Tibial artery (tissue), 4 donors: ENCODE results near the gene BICDL1.

Experiments used
- DNase-seq, 2 donors: peaks; one replicate each; pipeline ENCODE4 v3.0.0-alpha.2; 2019
- H3K27ac ChIP-seq, 2 donors: fragments of 200-600 bp; sonication (generic) in 1 of 2; 1 replicate in 1 of 2; 2 replicates in 1 of 2; pipeline ENCODE4 v1.5.1; 2018 to 2019; ENCODE audit warnings: mild to moderate bottlenecking in 1 of 2
- H3K27me3 ChIP-seq, 2 donors: fragments of 200-600 bp; sonication (generic) in 1 of 2; one replicate each; pipeline versions ENCODE4 v1.5.1 to v1.6.0; 2016 to 2019
- H3K36me3 ChIP-seq, 3 donors: fragments of 200-600 bp; sonication (generic) in 2 of 3; one replicate each; pipeline ENCODE4 v1.5.1; 2016 to 2019; ENCODE audit warnings: mild to moderate bottlenecking in 2 of 3
- H3K4me1 ChIP-seq, 4 donors: fragments of 200-600 bp; sonication (generic) in 2 of 4; 1 replicate in 3 of 4; 2 replicates in 1 of 4; pipeline ENCODE4 v1.5.1; 2016 to 2019
- H3K4me3 ChIP-seq, 2 donors: fragments of 200-600 bp; sonication (generic) in 1 of 2; 1 replicate in 1 of 2; 2 replicates in 1 of 2; pipeline ENCODE4 v1.5.1; 2018 to 2019; ENCODE audit warnings: mild to moderate bottlenecking in 2 of 2
- H3K9me3 ChIP-seq, 3 donors: fragments of 200-600 bp; sonication (generic) in 1 of 3; one replicate each; pipeline ENCODE4 v1.5.1; 2016 to 2019
- CTCF ChIP-seq, 2 experiments: fragments of 200-600 bp in 1 of 2; fragments of 450-650 bp in 1 of 2; IDR thresholded peaks; one replicate each; pipeline ENCODE4 v1.5.1; 2017 to 2019; ENCODE audit warnings: antibody characterized with exemption in 2 of 2, mild to moderate bottlenecking in 1 of 2, moderate library complexity in 1 of 2
- intact Hi-C: fragments of 100-400 bp; cut with DNase I; formaldehyde crosslinking; loops from one replicate; pipeline ENCODE4 v1.15.0; 2023; ENCODE audit warnings: low total_unique reads

Gene BICDL1

GRCh38 chr12:120116792-120117651, 128.0 kb downstream of the BICDL1 start:
- peak; percentile 92 to 97 for DNase-seq
- Histone ChIP-seq H3K27me3 (no peaks in the 10 kb centered on the region), H3K36me3 (no peaks in the 10 kb centered on the region), H3K4me3 (peak overlapping the region; percentile 71 to 87), H3K9me3 (no peaks in the 10 kb centered on the region), H3K4me1 (peaks cover 0 to 45% (median 25%) of the 10 kb centered on the region in 4 donors), H3K27ac (peak overlapping the region; percentile 85 to 93)
- no peak for TF ChIP-seq CTCF (IDR thresholded peaks at IDR 0.05)
- intact Hi-C loops, result loop anchor here (2.0 kb wide), 1 partner anchor 30 kb away; no protein-coding TSS in a partner anchor

- no peaks in the 10 kb centered on the region for H3K9me3 ChIP-seq
- H3K27me3 ChIP-seq, result no peaks in the 10 kb centered on the region
- H3K27ac ChIP-seq, result peak overlapping the region in 1 of 2 donors; percentile 93
- H3K4me1 ChIP-seq, result peaks cover 0 to 39% (median 25%) of the 10 kb centered on the region in 4 donors
- H3K36me3 ChIP-seq, result no peaks in the 10 kb centered on the region
- DNase-seq, result no peak
- H3K4me3 ChIP-seq, result peak overlapping the region; percentile 71 to 87
- no peak for TF ChIP-seq CTCF (IDR thresholded peaks at IDR 0.05)
- intact Hi-C loops, result loop anchor here (2.0 kb wide), 1 partner anchor 31 kb away; no protein-coding TSS in a partner anchor
Observed at GRCh38 chr12:120117961-120118320, 128.9 kb downstream of the BICDL1 start.

- H3K9me3 ChIP-seq, result no peaks in the 10 kb centered on the region
- no peaks in the 10 kb centered on the region for H3K27me3 ChIP-seq
- no peak for TF ChIP-seq CTCF (IDR thresholded peaks at IDR 0.05)
- no peaks in the 10 kb centered on the region for H3K36me3 ChIP-seq
- H3K4me3 ChIP-seq, result peak overlapping the region; percentile 71 to 87
- intact Hi-C loops, result no loop called here
- H3K4me1 ChIP-seq, result peaks cover 0 to 39% (median 25%) of the 10 kb centered on the region in 4 donors
- peak overlapping the region in 1 of 2 donors; percentile 93 for H3K27ac ChIP-seq
- no peak for DNase-seq
Observed at GRCh38 chr12:120118321-120119061, 129.5 kb downstream of the BICDL1 start.

GRCh38 chr12:120119271-120119973, 130.4 kb downstream of the BICDL1 start:
- no peak for TF ChIP-seq CTCF (IDR thresholded peaks at IDR 0.05)
- H3K4me1 ChIP-seq, result peaks cover 0 to 35% (median 22%) of the 10 kb centered on the region in 4 donors
- DNase-seq, result no peak
- no peak overlapping the region for H3K4me3 ChIP-seq
- intact Hi-C loops, result no loop called here
- H3K36me3 ChIP-seq, result no peaks in the 10 kb centered on the region
- no peaks in the 10 kb centered on the region for H3K9me3 ChIP-seq
- no peak overlapping the region for H3K27ac ChIP-seq
- no peaks in the 10 kb centered on the region for H3K27me3 ChIP-seq

- intact Hi-C loops, result no loop called here
- TF ChIP-seq CTCF (IDR thresholded peaks at IDR 0.05), result no peak
- no peaks in the 10 kb centered on the region for H3K9me3 ChIP-seq
- H3K36me3 ChIP-seq, result peaks cover 0 to 3% (median 0%) of the 10 kb centered on the region in 3 donors
- H3K27ac ChIP-seq, result no peak overlapping the region
- peaks cover 0 to 18% (median 8%) of the 10 kb centered on the region in 4 donors for H3K4me1 ChIP-seq
- H3K27me3 ChIP-seq, result no peaks in the 10 kb centered on the region
- no peak overlapping the region for H3K4me3 ChIP-seq
- DNase-seq, result no peak
Observed at GRCh38 chr12:120121343-120121742, 132.3 kb downstream of the BICDL1 start.
